ENCODE results near the gene CD8B2. TPM values are rescaled to one million over a fixed set of nuclear protein-coding genes. Genes with fewer than 3 reads are reported as not detected.

CD8B2 gene
- total RNA-seq, 2 donors from 2014 or later, result not detected

DNA sequence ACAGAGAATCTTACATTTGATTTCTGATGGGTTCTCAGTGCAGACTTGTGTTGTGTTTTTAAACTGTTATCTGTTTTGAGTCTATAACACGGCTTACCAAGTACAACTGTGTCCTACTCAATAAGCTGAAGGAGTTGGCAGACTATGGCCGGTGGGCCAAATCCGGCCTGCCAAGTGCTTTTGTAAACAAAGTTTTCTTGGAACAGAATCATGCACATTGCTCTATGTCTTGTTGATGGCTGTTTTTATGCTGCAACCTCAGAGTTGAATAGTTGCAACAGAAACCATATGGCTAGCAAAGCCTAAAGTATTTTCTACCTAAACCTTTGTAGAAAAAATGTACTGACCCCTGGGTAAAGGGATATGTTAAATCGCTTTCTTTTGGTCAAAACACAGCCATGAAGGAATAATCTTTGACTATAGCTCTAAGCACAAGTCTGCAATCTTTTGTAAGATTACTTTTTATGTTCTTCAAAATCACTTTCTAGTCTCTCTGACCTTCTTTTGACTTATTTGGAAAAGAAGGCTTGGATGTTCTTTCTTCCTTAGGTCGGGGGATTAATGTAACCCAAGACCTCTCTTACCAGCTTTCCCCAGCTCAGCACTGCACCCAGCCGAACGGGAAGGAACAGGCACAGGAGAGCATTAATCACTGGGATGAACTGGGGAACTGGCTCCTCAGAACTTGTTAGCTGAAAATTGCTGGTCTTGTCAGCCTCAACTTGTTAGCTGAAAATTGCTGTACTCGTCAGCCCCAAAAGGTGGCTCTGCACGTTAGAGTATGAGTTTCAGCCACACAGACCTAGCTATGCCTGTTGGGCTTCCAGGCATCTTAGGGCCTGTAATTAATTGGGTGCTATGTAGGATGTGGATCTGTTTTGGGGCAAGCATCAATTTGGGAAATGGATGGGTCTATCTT, 75.4 kb downstream of the CD8B2 start:
- DNase-seq, result peak; percentile 60
- no peak overlapping the region for H3K9ac ChIP-seq (ENCODE audit: extremely low read depth, low read length, poor library complexity, severe bottlenecking)

DNA sequence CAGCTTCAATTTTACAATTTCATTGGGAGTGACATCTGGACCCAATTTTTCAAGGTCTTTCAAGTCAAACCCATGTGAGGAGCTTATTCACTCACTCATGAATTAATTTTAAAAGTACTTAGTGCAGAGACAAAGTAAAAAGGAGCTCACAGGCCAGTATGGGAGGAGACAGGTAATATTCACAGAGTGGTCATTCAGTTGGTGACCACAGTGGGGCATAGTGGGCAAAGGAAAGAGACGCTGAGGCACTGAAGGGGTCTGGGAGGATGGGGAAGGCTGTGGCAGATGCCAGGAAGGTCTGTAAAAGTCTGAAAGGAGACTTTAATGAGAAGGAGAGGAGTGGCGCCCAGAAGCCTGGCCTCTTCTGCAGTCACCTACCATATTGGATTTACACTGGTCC, 76.0 kb downstream of the CD8B2 start:
- WGBS, 2 experiments (ENCODE audit: insufficient coverage in 1 of 2, insufficient read length in 1 of 2), result 90 to 100% methylated on average over 1 to 2 of the region's 2 CpGs
- Histone ChIP-seq H3K4me3 (ENCODE audit: low read length) (no peak overlapping the region), H3K27me3 (ENCODE audit: control insufficient read depth, insufficient read depth, low read length, poor library complexity, severe bottlenecking) (no peaks in the 10 kb centered on the region), H3K9me3 (ENCODE audit: control insufficient read depth, low read length) (no peaks in the 10 kb centered on the region), H3K27ac (ENCODE audit: low read depth, low read length) (no peak overlapping the region), H3K9ac (ENCODE audit: extremely low read depth, low read length, poor library complexity, severe bottlenecking) (no peak overlapping the region), H3K4me1 (ENCODE audit: control insufficient read depth, insufficient read depth, low read length) (no peaks in the 10 kb centered on the region), H3K36me3 (ENCODE audit: control insufficient read depth, insufficient read depth, low read length) (no peaks in the 10 kb centered on the region)
- H3K36me3 Mint-ChIP-seq (ENCODE audit: low read depth), result no peaks in the 10 kb centered on the region
- H3K9me3 Mint-ChIP-seq, result peaks cover 7% of the 10 kb centered on the region
- H3K27me3 Mint-ChIP-seq (ENCODE audit: insufficient read depth), result peaks cover 2% of the 10 kb centered on the region
- TF ChIP-seq, protein P1, sequence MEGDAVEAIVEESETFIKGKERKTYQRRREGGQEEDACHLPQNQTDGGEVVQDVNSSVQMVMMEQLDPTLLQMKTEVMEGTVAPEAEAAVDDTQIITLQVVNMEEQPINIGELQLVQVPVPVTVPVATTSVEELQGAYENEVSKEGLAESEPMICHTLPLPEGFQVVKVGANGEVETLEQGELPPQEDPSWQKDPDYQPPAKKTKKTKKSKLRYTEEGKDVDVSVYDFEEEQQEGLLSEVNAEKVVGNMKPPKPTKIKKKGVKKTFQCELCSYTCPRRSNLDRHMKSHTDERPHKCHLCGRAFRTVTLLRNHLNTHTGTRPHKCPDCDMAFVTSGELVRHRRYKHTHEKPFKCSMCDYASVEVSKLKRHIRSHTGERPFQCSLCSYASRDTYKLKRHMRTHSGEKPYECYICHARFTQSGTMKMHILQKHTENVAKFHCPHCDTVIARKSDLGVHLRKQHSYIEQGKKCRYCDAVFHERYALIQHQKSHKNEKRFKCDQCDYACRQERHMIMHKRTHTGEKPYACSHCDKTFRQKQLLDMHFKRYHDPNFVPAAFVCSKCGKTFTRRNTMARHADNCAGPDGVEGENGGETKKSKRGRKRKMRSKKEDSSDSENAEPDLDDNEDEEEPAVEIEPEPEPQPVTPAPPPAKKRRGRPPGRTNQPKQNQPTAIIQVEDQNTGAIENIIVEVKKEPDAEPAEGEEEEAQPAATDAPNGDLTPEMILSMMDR (conservative IDR thresholded peaks at IDR 0.05), result peak; percentile 50
- peak; percentile 61 for DNase-seq
- H3K4me3 Mint-ChIP-seq, result no peak overlapping the region
- H3K27ac Mint-ChIP-seq, result no peak overlapping the region
- H3K4me1 Mint-ChIP-seq, result no peaks in the 10 kb centered on the region

More for the DNA sequence above, 75.4 kb downstream of the CD8B2 start:
- Histone ChIP-seq H3K4me3 (ENCODE audit: low read length) (no peak overlapping the region), H3K27ac (ENCODE audit: low read depth, low read length) (no peak overlapping the region), H3K27me3 (ENCODE audit: control insufficient read depth, insufficient read depth, low read length, poor library complexity, severe bottlenecking) (no peaks in the 10 kb centered on the region), H3K4me1 (ENCODE audit: control insufficient read depth, insufficient read depth, low read length) (no peaks in the 10 kb centered on the region), H3K36me3 (ENCODE audit: control insufficient read depth, insufficient read depth, low read length) (no peaks in the 10 kb centered on the region), H3K9me3 (ENCODE audit: control insufficient read depth, low read length) (no peaks in the 10 kb centered on the region)
- Mint-ChIP-seq H3K4me3 (no peak overlapping the region), H3K9me3 (peaks cover 14% of the 10 kb centered on the region), H3K4me1 (no peaks in the 10 kb centered on the region), H3K36me3 (ENCODE audit: low read depth) (no peaks in the 10 kb centered on the region), H3K27ac (no peak overlapping the region), H3K27me3 (ENCODE audit: insufficient read depth) (peaks cover 2% of the 10 kb centered on the region)
- WGBS, 2 experiments (ENCODE audit: insufficient coverage in 1 of 2, insufficient read length in 1 of 2), result 73 to 75% methylated on average over 8 to 9 of the region's 9 CpGs
- TF ChIP-seq, protein P1 (conservative IDR thresholded peaks at IDR 0.05), result no peak

- Histone ChIP-seq H3K36me3 (ENCODE audit: control insufficient read depth, insufficient read depth, low read length) (no peaks in the 10 kb centered on the region), H3K4me3 (ENCODE audit: low read length) (no peak overlapping the region), H3K4me1 (ENCODE audit: control insufficient read depth, insufficient read depth, low read length) (no peaks in the 10 kb centered on the region), H3K27me3 (ENCODE audit: control insufficient read depth, insufficient read depth, low read length, poor library complexity, severe bottlenecking) (no peaks in the 10 kb centered on the region), H3K9ac (ENCODE audit: extremely low read depth, low read length, poor library complexity, severe bottlenecking) (no peak overlapping the region), H3K27ac (ENCODE audit: low read depth, low read length) (no peak overlapping the region), H3K9me3 (ENCODE audit: control insufficient read depth, low read length) (no peaks in the 10 kb centered on the region)
- DNase-seq, result no peak
- H3K36me3 Mint-ChIP-seq (ENCODE audit: low read depth), result no peaks in the 10 kb centered on the region
- no peak overlapping the region for H3K4me3 Mint-ChIP-seq
- WGBS, 2 experiments (ENCODE audit: insufficient coverage in 1 of 2, insufficient read length in 1 of 2), result 84 to 100% methylated on average over 1 to 2 of the region's 2 CpGs
- H3K27ac Mint-ChIP-seq, result no peak overlapping the region
- TF ChIP-seq, protein P1 (conservative IDR thresholded peaks at IDR 0.05), result no peak
- no peaks in the 10 kb centered on the region for H3K9me3 Mint-ChIP-seq
- H3K27me3 Mint-ChIP-seq (ENCODE audit: insufficient read depth), result peaks cover 2% of the 10 kb centered on the region
- no peaks in the 10 kb centered on the region for H3K4me1 Mint-ChIP-seq
These were observed 78.4 kb downstream of the CD8B2 start for GRCh38 chr2:106565599-106565998.
